K562 (cell line): ENCODE measurements around the gene TMEM114. TPM values are rescaled to one million over a fixed set of nuclear protein-coding genes. Genes with fewer than 3 reads are reported as not detected.

ENCODE experiments used
- BDP1 ChIP-seq: IDR thresholded peaks from 3 replicates; pipeline ENCODE4 v1.6.1; 2011; ENCODE audit not compliant: insufficient read length, insufficient read depth
- FOXJ3 ChIP-seq: sonication (generic); formaldehyde crosslinking; IDR thresholded peaks from 2 replicates; pipeline ENCODE4 v1.4.0; 2020; ENCODE audit warnings: mild to moderate bottlenecking, missing genetic modification reagents
- JUNB ChIP-seq: fragments of 450-650 bp; formaldehyde crosslinking; conservative IDR thresholded peaks from 2 replicates; pipeline ENCODE4 v1.4.0; 2020; ENCODE audit warnings: mild to moderate bottlenecking
- JUND ChIP-seq, 2 experiments: IDR thresholded peaks; 2 replicates in 1 of 2; 3 replicates in 1 of 2; pipeline ENCODE4 v1.6.1; 2011; ENCODE audit warnings: borderline replicate concordance in 2 of 2, low read depth in 2 of 2, low read length in 2 of 2, improper control_type of control experiment in 1 of 2, missing biosample characterization in 1 of 2, missing genetic modification characterization in 1 of 2, missing genetic modification reagents in 1 of 2
- L3MBTL2 ChIP-seq: fragments of 450-650 bp; IDR thresholded peaks from 2 replicates; pipeline ENCODE4 v1.6.1; 2016; ENCODE audit warnings: mild to moderate bottlenecking, moderate library complexity
- LCOR ChIP-seq: sonication (generic); formaldehyde crosslinking; IDR thresholded peaks from 2 replicates; pipeline ENCODE4 v1.8.0; 2022; ENCODE audit warnings: mild to moderate bottlenecking, missing genetic modification reagents
- MYNN ChIP-seq, 2 experiments: sonication (generic); formaldehyde crosslinking in 1 of 2; IDR thresholded peaks; 2 replicates each; pipeline versions ENCODE4 v1.5.0 to v1.6.1; 2016 to 2020; ENCODE audit warnings: antibody characterized with exemption in 1 of 2, missing genetic modification reagents in 1 of 2
- POLR3A ChIP-seq: IDR thresholded peaks from 2 replicates; pipeline ENCODE4 v1.6.1; 2011; ENCODE audit warnings: borderline replicate concordance, mild to moderate bottlenecking, moderate library complexity; ENCODE audit not compliant: insufficient read length, insufficient read depth; ENCODE audit errors: extremely low read depth
- RBM14 ChIP-seq: fragments of 200-400 bp; formaldehyde crosslinking; IDR thresholded peaks from 2 replicates; pipeline ENCODE4 v1.6.1; 2018; ENCODE audit warnings: low read depth, mild to moderate bottlenecking, low read length, moderate library complexity, borderline replicate concordance; ENCODE audit not compliant: insufficient read depth
- TAL1 ChIP-seq: fragments of 450-650 bp; IDR thresholded peaks from 2 replicates; pipeline ENCODE4 v1.6.1; 2016; ENCODE audit warnings: mild to moderate bottlenecking
- TSC22D4 ChIP-seq: fragments of 450-650 bp; IDR thresholded peaks from 2 replicates; pipeline ENCODE4 v1.6.1; 2016; ENCODE audit warnings: missing genetic modification characterization, missing biosample characterization, control low read depth
- WHSC1 ChIP-seq: IDR thresholded peaks from one replicate; pipeline ENCODE4 v1.6.1; 2012; ENCODE audit warnings: low read length, control low read depth, inconsistent platforms
- ZNF143 ChIP-seq: sonication (generic); formaldehyde crosslinking; IDR thresholded peaks from 2 replicates; pipeline ENCODE4 v1.9.0; 2022; ENCODE audit warnings: mild to moderate bottlenecking, missing genetic modification reagents
- ZNF311 ChIP-seq: fragments of 250-450 bp; sonication (Bioruptor Pico); IDR thresholded peaks from 2 replicates; pipeline ENCODE4 v1.4.0; 2020; ENCODE audit warnings: mild to moderate bottlenecking, moderate library complexity
- ZNF354B ChIP-seq: fragments of 250-450 bp; sonication (Bioruptor Pico); IDR thresholded peaks from 2 replicates; pipeline ENCODE4 v1.4.0; 2020
- polyA plus RNA-seq, 8 experiments: library from polyadenylated mRNA; depleted of rRNA in 4 of 8; stranded (reverse) in 5 of 8; unstranded in 3 of 8; fragments of >200 nt; fragmentation: Nextera tagmentation in 2 of 8; fragmentation: Illumina TruSeq in 1 of 8; extraction: Ambion mirVana in 2 of 8; extraction: Trizol in 1 of 8; gene quantifications; 2 replicates each; pipeline versions ENCODE4 v1.2.1 to v1.2.3, GENCODE V29; 2011 to 2014; ENCODE audit warnings: inconsistent platforms in 1 of 8, missing spikeins in 1 of 8
- total RNA-seq, 7 experiments: library from RNA; depleted of rRNA in 6 of 7; stranded (reverse); fragments of >200 nt in 6 of 7; fragmentation: Illumina TruSeq in 2 of 7; extraction: Trizol in 2 of 7; gene quantifications; 2 replicates each; pipeline versions ENCODE4 v1.2.1 to v1.2.3, GENCODE V29; 2011 to 2021; ENCODE audit warnings: low replicate concordance in 1 of 7
- TF ChIP-seq, protein P1 (sequence below), 2 experiments: fragments of 450-650 bp; conservative IDR thresholded peaks; 2 replicates each; pipeline ENCODE4 v1.6.1; 2017; ENCODE audit warnings: mild to moderate bottlenecking in 2 of 2, moderate library complexity in 2 of 2
- TF ChIP-seq, protein P2 (sequence below): fragments of 250-450 bp; sonication (Bioruptor Pico); IDR thresholded peaks from 2 replicates; pipeline ENCODE4 v1.8.0; 2022; ENCODE audit warnings: moderate library complexity, mild to moderate bottlenecking, inconsistent platforms
- TF ChIP-seq, protein P3 (sequence below): sonication (generic); formaldehyde crosslinking; IDR thresholded peaks from 2 replicates; pipeline ENCODE4 v1.8.0; 2022; ENCODE audit warnings: missing genetic modification reagents, mild to moderate bottlenecking, moderate library complexity, borderline replicate concordance
- TF ChIP-seq, protein P4 (sequence below): fragments of 450-650 bp; IDR thresholded peaks from one replicate; pipeline ENCODE4 v1.6.1; 2018; ENCODE audit warnings: mild to moderate bottlenecking, moderate library complexity; ENCODE audit not compliant: partially characterized antibody

Gene TMEM114
- total and polyA plus RNA-seq, 9 of the 15 experiments (the other 6 are each of a cell fraction or from before 2014, with no cell fraction given) = not detected

DNA sequence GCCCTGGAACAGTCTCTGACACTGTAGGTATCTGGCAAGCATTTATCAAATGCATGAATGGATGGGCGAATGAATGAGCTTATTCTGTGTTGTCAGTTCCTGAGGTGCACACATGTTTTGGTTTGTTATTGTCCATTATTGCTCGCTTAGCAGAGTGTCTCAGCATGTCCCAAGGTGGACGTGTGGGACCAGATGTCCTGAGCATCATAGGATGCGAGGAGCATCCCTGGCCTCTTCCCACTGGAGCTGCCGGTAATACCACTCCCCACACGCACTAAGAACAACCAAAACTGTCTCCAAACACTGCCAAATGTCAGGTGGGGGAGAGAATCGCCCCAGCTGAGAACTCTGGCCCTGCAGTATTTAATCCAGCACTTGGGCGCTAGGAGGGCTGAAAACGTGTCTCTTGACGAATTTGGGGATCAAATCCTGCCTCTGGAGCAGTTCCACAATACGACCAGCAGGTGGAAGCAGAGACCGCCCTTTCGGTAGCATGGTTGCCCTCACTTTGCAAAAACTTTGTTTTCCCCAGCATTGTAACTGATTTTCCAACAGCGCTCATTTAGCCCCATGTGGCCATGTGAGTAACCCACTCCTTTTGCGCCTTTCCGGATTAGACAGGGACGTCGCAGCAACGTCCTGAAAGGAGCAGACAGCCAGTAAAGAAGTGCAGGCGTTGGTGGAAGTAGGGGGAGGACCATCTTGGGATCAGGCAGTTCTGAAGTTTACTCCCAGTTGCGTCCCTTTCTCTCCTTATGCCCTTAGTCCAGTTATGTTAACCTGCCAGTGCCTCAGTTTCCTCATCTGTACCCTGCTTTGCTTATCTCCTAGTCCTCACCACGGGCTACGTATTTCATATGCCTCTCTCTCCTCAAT, 22.7 kb downstream of the TMEM114 start (continued):
- TF ChIP-seq, protein P1, sequence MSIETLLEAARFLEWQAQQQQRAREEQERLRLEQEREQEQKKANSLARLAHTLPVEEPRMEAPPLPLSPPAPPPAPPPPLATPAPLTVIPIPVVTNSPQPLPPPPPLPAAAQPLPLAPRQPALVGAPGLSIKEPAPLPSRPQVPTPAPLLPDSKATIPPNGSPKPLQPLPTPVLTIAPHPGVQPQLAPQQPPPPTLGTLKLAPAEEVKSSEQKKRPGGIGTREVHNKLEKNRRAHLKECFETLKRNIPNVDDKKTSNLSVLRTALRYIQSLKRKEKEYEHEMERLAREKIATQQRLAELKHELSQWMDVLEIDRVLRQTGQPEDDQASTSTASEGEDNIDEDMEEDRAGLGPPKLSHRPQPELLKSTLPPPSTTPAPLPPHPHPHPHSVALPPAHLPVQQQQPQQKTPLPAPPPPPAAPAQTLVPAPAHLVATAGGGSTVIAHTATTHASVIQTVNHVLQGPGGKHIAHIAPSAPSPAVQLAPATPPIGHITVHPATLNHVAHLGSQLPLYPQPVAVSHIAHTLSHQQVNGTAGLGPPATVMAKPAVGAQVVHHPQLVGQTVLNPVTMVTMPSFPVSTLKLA (conservative IDR thresholded peaks at IDR 0.05) = peak in 1 of 2 experiments; percentile 16; a peak in 1 of 4 replicates
- TF ChIP-seq, protein P2, sequence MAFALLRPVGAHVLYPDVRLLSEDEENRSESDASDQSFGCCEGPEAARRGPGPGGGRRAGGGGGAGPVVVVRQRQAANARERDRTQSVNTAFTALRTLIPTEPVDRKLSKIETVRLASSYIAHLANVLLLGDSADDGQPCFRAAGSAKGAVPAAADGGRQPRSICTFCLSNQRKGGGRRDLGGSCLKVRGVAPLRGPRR (CRISPR knock-in tag) = no peak
- TF ChIP-seq, protein P3, sequence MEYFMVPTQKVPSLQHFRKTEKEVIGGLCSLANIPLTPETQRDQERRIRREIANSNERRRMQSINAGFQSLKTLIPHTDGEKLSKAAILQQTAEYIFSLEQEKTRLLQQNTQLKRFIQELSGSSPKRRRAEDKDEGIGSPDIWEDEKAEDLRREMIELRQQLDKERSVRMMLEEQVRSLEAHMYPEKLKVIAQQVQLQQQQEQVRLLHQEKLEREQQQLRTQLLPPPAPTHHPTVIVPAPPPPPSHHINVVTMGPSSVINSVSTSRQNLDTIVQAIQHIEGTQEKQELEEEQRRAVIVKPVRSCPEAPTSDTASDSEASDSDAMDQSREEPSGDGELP (CRISPR knock-in tag) = peak; percentile 70; the same call in 1 of the 2 replicates
- no peak for TF ChIP-seq TSC22D4 (tag)
- TF ChIP-seq LCOR (CRISPR knock-in tag) = peak; percentile 88
- TF ChIP-seq BDP1 = no peak
- TF ChIP-seq, protein P4, sequence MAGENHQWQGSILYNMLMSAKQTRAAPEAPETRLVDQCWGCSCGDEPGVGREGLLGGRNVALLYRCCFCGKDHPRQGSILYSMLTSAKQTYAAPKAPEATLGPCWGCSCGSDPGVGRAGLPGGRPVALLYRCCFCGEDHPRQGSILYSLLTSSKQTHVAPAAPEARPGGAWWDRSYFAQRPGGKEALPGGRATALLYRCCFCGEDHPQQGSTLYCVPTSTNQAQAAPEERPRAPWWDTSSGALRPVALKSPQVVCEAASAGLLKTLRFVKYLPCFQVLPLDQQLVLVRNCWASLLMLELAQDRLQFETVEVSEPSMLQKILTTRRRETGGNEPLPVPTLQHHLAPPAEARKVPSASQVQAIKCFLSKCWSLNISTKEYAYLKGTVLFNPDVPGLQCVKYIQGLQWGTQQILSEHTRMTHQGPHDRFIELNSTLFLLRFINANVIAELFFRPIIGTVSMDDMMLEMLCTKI = no peak
- TF ChIP-seq TAL1 = no peak
- TF ChIP-seq JUNB = no peak
- no peak for TF ChIP-seq ZNF354B (CRISPR knock-in tag)
- peak; percentile 67 for TF ChIP-seq L3MBTL2
- TF ChIP-seq MYNN (IDR thresholded peaks at IDR 0.05) = no peak
- no peak for TF ChIP-seq MYNN (CRISPR knock-in tag; IDR thresholded peaks at IDR 0.05)
- TF ChIP-seq JUND (IDR thresholded peaks at IDR 0.05; ENCODE audit: borderline replicate concordance, low read depth, low read length) = peak; percentile 64; the same call in 1 of the 2 replicates
- TF ChIP-seq JUND (tag; IDR thresholded peaks at IDR 0.05; ENCODE audit: borderline replicate concordance, low read depth, low read length) = no peak
- no peak for TF ChIP-seq ZNF311 (CRISPR knock-in tag)
- no peak for TF ChIP-seq RBM14
- no peak for TF ChIP-seq WHSC1
- no peak for TF ChIP-seq ZNF143 (CRISPR knock-in tag)
- TF ChIP-seq POLR3A = no peak
- TF ChIP-seq FOXJ3 (CRISPR knock-in tag) = no peak
